A673 (cell line): ENCODE results near the gene RP2.

ENCODE experiments used
- EZH2 ChIP-seq: fragments of 200-600 bp; sonication (generic); IDR thresholded peaks from 2 replicates; pipeline ENCODE4 v1.6.1; 2017; ENCODE audit warnings: borderline replicate concordance, low read depth, mild to moderate bottlenecking, mixed read lengths, antibody characterized with exemption, low read length; ENCODE audit not compliant: poor library complexity, severe bottlenecking
- TF ChIP-seq, protein P1 (sequence below): fragments of 300-800, 200-600 bp; sonication (generic); conservative IDR thresholded peaks from 2 replicates; pipeline ENCODE4 v1.5.1; 2017; ENCODE audit warnings: low read depth, mild to moderate bottlenecking, antibody characterized with exemption, low read length, moderate library complexity, mixed read lengths

DNA sequence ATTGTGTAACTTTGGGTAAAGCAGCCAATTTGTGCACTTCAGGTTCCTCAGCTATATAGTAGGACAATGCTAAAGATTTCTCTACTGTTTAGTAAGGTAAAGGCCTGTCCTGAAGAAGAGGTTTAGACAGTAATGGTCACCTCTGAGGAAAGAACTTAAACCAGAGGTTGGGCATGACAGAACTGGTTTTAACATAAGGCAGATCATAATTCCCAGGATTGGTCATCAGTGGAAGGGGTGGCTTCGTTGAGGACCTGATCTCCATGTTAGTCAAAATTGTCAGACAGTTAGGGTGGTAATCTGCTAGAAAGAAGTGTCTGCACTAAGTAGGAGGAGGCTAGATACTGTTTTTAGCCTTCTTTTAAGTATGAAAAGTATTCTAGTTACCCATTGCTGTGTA lies 4.1 kb downstream of the RP2 start:
- TF ChIP-seq, protein P1, sequence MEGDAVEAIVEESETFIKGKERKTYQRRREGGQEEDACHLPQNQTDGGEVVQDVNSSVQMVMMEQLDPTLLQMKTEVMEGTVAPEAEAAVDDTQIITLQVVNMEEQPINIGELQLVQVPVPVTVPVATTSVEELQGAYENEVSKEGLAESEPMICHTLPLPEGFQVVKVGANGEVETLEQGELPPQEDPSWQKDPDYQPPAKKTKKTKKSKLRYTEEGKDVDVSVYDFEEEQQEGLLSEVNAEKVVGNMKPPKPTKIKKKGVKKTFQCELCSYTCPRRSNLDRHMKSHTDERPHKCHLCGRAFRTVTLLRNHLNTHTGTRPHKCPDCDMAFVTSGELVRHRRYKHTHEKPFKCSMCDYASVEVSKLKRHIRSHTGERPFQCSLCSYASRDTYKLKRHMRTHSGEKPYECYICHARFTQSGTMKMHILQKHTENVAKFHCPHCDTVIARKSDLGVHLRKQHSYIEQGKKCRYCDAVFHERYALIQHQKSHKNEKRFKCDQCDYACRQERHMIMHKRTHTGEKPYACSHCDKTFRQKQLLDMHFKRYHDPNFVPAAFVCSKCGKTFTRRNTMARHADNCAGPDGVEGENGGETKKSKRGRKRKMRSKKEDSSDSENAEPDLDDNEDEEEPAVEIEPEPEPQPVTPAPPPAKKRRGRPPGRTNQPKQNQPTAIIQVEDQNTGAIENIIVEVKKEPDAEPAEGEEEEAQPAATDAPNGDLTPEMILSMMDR = no peak
- no peak for TF ChIP-seq EZH2
